ENCODE measurements around the gene ACTN4.

The ACTN4 gene

GRCh38 chr19:38709671-38710415 is 62.4 kb downstream of the ACTN4 start:
- DNase-seq (ENCODE audit: low read depth in 3 of 3) = no peak

GRCh38 chr19:38710416-38710702 is 62.9 kb downstream of the ACTN4 start:
- DNase-seq (ENCODE audit: low read depth in 3 of 3) = no peak

- DNase-seq (ENCODE audit: low read depth in 3 of 3) = no peak
Observed at GRCh38 chr19:38710928-38711725, 63.7 kb downstream of the ACTN4 start.

GRCh38 chr19:38711726-38712153 is 64.3 kb downstream of the ACTN4 start:
- DNase-seq (ENCODE audit: low read depth in 3 of 3) = no peak

- no peak for DNase-seq (ENCODE audit: low read depth in 3 of 3)
Observed at GRCh38 chr19:38712161-38712748, 64.8 kb downstream of the ACTN4 start.

GRCh38 chr19:38713227-38713649 is 65.8 kb downstream of the ACTN4 start:
- DNase-seq (ENCODE audit: low read depth in 3 of 3) = no peak

- DNase-seq (ENCODE audit: low read depth in 3 of 3) = no peak
Observed at GRCh38 chr19:38713865-38714264, 66.4 kb downstream of the ACTN4 start.

GRCh38 chr19:38714354-38714778 is 66.9 kb downstream of the ACTN4 start:
- DNase-seq (ENCODE audit: low read depth in 3 of 3) = no peak

- DNase-seq (ENCODE audit: low read depth in 3 of 3) = no peak
Observed at GRCh38 chr19:38715555-38715954, 68.1 kb downstream of the ACTN4 start.

GRCh38 chr19:38717051-38717450 is 69.6 kb downstream of the ACTN4 start:
- no peak for DNase-seq (ENCODE audit: low read depth in 3 of 3)

- no peak for DNase-seq (ENCODE audit: low read depth in 3 of 3)
Observed at GRCh38 chr19:38717855-38718254, 70.4 kb downstream of the ACTN4 start.

GRCh38 chr19:38718747-38719543 is 71.5 kb downstream of the ACTN4 start:
- no peak for DNase-seq (ENCODE audit: low read depth in 3 of 3)

GRCh38 chr19:38719761-38720558 is 72.5 kb downstream of the ACTN4 start:
- no peak for DNase-seq (ENCODE audit: low read depth in 3 of 3)

GRCh38 chr19:38720559-38721236 is 73.2 kb downstream of the ACTN4 start:
- DNase-seq (ENCODE audit: low read depth in 3 of 3) = no peak

GRCh38 chr19:38721496-38721895 is 74.0 kb downstream of the ACTN4 start:
- DNase-seq (ENCODE audit: low read depth in 3 of 3) = no peak

GRCh38 chr19:38721979-38722773 is 74.7 kb downstream of the ACTN4 start:
- DNase-seq (ENCODE audit: low read depth in 3 of 3) = no peak

GRCh38 chr19:38722947-38723605 is 75.6 kb downstream of the ACTN4 start:
- no peak for DNase-seq (ENCODE audit: low read depth in 3 of 3)

- no peak for DNase-seq (ENCODE audit: low read depth in 3 of 3)
Observed at GRCh38 chr19:38723606-38723965, 76.1 kb downstream of the ACTN4 start.
